Stimulated activated CD8-positive, alpha-beta memory T cell treated with anti-CD3 and anti-CD28 coated beads, Interleukin-7, amount 100 ng/mL, for 48 hours (primary cell): ENCODE results near the gene IRF5.
"Not testable (repeated sequence)": the region's sequence is repeated elsewhere in the genome, so short reads cannot be mapped to it uniquely, and the experiment has no call there.

Source experiments
- DNase-seq, 2 donors: peaks; one replicate each; pipeline ENCODE4 v3.0.0-alpha.2; 2020; ENCODE audit warnings: low read depth in 1 of 2; ENCODE audit errors: extremely low read depth in 1 of 2

The IRF5 gene

DNA sequence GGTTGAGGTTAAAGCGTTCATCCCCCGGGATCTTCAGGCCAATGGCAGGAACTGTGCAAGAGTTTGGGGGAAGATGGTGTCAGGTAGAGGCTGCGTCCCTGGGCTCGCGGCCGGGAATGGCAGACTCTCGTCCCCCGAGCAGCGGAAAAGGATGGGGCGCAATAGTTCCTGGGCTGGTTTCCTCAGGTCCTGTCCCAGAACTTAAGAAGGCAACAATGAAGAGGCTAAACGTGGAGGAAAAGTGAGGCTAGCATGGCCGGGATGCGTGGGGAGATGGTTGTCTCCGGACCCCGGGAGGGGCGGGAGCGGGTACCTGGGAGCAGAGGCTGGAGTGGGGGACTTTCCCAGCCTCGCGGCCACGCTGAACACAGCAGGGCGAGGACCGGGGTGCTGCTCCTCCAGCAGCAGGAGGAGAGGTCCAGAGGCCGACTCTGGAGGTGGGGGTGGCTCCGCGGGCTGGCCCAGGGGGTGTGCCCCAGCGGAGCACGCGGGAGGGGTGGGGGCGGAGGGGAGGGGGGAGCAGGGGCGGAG lies 882 bp downstream of the IRF5 start:
- DNase-seq = no peak

DNA sequence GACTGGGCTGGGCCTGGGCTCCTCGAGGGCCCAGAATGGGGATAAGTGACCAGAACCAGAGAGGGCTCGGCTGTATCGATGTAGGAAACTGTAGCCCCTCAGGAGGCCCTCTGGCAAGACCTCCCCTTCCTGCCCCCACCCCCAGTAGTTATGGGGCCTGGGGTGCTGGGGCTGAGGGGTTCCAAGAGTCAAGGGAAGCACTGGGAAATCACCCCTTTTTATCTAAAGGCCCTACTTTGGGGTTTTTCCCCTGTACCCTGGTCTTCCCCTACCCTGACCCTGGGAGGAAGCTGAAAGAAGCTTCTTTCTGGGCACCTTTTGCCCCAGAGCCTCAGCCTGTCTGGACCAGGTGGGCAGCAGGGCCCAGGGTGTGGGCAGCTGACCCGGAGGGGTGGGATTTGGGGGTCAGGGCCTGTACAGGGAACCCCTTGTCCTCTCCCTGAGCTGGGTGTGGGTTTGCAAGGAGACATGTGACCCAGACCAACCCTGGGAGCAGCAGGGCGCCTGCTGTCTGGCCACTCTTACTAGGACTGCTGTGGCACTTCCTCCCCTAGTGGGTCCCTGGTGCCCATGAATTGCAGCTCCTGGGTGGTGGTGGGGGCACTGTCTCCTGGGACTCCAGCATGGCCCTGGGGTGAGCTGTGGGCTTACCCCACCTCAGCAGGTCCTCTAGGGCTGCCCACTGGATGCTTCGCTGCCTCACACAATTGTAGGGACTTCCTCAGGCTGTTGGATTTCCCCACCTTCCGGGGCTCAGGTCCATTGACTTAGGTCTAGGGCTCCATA lies 1.5 kb downstream of the IRF5 start:
- no peak for DNase-seq

DNA sequence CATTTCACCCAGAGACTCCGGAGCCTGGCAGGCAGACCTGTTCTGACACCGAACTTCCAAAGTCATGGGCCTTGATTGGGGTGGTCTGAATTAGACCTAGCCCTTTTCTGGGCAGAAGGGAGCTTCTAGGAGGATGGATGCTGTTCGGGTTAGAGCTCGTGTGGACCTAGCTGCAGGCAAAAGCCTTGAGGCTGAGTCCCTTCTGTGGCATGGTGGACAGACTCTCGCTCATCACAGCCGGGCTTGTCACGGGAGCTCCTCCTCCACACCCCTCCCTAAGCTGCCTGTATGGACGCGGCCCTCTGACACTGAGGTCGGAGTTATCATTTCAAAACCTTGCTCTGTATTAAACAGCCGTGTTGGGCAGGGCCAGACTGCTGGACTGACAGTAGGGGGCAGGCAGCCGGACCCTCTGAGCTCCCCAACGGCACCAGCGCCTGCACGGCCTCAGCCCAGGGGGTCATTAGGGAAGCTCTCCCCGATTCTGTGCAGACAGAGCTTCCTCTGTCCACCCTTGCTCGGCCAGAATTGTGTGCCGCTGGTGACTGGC lies 2.2 kb downstream of the IRF5 start:
- no peak for DNase-seq

DNA sequence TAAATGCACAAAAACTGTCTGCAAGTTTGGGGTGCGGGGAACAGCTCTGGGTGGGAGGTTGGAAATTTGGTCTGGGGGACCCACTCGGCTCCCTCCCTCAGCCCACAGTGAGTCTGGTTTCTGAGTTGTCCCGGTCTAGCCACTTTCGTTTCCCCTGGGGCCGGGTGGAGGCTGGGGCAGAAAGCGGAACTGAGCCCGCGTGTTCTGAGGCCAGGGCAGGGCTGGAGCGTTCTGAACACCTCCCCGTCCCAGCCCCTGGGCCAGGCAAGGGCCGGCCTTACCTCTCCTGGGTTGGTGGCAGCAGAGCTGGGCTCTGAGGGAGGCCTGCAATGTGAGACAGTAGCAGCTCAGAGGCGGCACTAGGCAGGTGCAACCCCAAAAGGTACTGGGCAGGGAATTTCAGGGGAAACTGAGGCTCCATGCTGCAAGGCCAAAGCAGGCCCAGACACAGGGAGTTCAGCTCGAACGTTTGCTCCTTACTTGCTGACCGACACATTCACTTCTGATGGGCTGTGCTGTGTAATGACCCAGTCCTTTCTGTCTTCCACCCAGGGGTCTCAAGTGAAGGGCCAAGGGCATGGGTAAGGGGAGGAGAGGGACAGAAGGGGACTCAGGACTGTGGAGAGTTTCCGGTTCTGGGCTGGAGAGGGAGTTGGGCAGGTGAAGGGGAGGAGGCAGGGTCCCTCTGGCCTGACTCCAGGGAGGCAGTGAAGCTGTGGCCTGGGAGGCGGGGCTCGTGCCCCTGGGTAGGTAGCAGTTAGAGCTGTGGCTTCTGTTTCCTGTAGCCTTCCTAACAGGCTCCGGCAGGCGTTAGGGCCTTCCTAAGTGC lies 3.0 kb downstream of the IRF5 start:
- DNase-seq = no peak

DNA sequence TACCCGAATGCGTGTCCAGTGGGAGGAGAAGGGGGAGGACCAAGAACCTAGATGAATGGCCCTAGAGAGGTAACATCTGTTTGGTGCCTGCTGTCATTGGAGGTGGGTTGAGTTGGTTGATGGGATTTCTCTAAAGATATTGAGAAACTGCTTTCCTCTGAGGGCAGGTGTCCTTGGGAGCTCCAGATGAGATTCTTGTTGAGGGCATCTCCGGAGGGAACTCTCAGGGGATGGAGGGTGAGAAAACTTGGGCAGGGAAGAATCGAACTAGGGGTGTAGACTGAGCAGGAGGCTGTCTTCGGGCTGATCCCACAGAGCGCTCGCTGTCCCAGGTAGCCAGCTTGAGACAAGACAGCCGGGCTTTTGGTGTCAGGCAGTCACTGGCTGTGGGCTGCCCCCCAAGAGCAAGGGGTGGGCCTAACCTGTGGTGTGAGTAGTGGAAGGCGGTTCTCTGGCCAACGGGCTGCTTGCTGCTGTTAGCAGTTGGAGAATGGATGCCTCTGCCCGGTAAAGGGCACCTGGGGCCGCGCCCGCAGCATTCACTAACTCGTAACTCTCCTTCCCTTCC lies 3.7 kb downstream of the IRF5 start:
- DNase-seq = no peak

DNA sequence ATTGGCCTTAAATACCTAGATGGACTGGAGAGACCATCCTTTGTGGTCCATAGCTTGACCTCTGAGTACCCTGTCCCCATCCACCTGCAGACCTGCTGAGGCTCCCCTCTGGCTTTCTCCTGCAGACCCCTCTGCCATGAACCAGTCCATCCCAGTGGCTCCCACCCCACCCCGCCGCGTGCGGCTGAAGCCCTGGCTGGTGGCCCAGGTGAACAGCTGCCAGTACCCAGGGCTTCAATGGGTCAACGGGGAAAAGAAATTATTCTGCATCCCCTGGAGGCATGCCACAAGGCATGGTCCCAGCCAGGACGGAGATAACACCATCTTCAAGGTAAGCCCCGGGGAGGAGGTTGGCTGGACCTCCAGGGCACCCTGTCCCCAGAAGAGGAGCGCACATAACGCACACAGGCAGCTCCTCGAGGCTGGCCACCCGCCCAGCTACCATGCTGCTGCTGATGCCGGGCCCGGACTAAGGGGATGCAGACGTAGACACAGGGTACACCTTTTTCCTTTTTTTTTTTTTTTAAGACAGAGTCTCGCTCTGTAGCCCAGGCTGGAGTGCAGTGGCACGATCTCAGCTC lies 4.3 kb downstream of the IRF5 start:
- no peak for DNase-seq

DNA sequence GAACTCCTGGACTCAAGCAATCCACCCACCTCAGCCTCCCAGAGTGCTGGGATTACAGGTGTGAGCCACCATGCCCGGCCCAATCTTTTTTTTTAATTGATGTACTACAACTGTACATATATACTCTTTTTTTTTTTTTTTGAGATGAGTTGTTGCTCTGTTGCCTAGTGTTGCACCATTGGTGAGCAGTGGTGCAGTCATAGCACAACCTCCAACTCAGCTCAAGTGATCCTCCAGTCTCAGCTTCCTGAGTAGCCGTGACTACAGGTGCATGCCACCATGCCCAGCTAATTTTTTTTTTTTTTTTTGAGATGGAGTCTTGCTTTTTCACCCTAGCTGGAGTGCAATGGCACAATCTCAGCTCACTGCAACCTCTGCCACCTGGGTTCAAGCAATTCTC lies 5.5 kb downstream of the IRF5 start:
- not testable (repeated sequence) for DNase-seq

DNA sequence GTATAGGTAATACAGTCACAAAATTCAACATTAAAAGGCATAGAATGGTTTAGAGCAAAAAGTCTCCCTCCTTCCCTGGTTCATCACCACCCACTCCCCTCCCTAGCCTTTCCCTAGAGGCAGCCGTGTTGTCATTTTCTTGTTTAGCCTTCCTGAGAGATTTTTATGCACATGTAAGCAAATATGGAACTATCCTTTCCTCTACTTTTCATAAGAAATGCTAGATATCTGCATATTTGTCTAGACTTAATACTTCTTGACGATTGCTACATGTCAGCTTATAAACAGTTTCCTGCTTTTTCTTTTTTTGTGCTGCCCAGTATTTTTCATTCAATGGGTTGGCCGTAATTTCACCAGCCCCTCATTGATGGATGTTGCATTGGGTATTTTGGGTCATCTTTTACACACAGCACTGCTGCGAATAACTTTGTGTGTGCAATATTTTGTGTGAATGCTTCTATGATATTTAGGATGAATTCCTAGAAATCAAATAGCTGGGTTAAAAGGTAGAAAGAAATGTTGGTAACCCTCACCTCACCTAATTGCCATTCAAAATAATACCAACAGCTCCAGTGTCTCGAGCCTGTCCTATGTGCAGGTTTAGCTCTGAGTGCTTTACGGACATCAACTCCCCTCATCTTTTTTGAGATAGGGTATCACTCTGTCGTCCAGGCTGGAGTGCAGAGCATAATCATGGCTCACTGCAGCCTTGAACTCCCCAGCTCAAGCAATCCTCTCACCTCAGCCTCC lies 6.9 kb downstream of the IRF5 start:
- DNase-seq = no peak

DNA sequence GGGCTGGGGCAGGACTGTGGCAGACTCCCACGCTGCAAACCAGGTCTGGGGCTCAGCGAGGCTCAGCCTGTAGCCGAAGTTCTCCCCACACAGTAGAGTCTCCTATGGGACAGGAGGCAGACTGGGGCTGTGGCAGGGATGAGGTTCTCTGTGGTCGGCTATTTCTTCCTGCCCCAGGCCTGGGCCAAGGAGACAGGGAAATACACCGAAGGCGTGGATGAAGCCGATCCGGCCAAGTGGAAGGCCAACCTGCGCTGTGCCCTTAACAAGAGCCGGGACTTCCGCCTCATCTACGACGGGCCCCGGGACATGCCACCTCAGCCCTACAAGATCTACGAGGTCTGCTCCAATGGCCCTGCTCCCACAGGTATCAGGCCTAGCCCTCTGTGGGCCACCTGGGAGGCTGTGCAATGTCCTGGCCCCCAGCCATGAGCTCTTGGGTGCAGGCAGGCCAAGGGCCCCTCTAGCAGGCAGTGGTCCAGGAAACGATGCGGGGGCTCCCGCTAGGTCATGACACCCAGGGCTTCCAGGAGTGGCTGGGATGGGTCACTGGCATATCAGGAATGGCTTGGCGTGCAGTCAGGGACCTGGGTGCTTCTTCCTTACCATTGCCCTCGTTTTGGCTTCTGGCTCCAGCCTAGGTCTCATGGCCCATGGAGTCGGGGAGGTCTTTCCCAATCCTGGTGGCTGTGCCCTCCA lies 8.1 kb downstream of the IRF5 start:
- DNase-seq = no peak

DNA sequence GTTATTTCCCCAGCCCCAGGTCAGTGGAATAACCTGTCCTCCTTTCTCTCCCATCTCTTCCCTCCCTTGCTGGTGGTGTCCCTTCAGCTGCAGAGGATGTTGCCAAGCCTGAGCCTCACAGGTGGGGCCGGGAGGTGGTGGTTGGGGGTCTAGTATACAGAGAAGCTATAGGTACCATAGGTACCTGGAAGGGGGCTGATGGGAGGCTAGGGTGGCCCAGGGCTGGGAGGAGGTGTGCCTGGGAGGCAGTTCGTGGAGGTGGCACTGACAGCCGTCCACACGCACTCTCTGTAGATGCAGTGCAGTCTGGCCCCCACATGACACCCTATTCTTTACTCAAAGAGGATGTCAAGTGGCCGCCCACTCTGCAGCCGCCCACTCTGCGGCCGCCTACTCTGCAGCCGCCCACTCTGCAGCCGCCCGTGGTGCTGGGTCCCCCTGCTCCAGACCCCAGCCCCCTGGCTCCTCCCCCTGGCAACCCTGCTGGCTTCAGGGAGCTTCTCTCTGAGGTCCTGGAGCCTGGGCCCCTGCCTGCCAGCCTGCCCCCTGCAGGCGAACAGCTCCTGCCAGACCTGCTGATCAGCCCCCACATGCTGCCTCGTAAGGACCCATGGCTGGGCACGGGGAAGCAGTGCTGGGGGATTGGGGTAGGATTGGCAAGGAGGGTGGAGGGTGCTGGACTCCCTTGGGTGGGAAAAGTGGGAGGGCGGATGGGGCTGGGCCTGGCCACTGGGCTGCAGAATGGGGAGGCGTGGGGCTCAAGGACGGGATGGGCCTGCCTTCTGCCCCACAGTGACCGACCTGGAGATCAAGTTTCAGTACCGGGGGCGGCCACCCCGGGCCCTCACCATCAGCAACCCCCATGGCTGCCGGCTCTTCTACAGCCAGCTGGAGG lies 9.5 kb downstream of the IRF5 start:
- no peak for DNase-seq

DNA sequence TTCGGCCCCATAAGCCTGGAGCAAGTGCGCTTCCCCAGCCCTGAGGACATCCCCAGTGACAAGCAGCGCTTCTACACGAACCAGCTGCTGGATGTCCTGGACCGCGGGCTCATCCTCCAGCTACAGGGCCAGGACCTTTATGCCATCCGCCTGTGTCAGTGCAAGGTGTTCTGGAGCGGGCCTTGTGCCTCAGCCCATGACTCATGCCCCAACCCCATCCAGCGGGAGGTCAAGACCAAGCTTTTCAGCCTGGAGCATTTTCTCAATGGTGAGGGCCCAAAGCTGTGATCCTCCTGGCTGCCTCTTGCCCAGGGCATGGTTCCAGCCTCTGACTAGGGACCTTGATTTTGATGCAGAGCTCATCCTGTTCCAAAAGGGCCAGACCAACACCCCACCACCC lies 10.1 kb downstream of the IRF5 start:
- DNase-seq = no peak

DNA sequence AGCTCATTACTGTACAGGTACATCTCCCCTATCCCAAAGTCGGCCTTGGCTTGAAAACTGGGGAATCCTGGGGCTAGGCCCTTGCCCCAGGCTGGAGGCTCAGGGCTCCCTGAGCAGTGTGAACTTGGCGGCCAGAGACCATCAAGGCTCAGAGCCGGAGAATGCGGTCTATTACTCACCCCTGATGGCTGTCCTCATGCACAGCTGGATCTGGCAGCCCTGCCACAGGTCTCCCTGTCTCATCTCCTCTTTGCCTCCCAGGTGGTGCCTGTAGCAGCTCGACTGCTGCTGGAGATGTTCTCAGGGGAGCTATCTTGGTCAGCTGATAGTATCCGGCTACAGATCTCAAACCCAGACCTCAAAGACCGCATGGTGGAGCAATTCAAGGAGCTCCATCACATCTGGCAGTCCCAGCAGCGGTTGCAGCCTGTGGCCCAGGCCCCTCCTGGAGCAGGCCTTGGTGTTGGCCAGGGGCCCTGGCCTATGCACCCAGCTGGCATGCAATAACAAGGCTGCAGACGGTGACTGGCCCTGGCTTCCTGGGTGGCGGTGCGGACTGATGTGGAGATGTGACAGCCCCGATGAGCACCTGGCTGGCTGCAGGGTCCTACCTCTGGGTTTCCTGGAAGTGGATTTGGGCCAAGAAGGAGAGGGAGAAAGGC lies 10.7 kb downstream of the IRF5 start:
- no peak for DNase-seq

DNA sequence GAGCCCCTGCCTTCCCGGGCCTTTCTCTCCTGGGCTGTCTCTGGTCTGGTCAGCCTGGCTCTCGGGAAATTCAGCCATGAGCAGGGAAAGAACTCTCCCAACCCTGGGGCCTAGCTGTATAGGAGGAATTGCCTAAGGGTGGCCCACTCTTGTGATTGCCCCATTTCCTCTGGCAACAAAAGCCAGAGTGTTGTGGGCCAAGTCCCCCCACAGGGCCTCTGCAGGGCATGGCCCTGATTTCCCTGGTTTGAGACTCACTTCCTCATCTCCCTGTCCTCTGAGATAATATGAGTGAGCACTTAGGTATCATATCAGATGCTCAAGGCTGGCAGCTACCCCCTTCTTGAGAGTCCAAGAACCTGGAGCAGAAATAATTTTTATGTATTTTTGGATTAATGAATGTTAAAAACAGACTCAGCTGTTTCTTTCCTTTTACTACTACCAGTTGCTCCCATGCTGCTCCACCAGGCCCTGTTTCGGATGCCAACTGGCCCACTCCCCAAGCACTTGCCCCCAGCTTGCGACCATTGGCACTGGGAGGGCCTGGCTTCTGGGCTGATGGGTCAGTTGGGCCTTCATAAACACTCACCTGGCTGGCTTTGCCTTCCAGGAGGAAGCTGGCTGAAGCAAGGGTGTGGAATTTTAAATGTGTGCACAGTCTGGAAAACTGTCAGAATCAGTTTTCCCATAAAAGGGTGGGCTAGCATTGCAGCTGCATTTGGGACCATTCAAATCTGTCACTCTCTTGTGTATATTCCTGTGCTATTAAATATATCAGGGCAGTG lies 11.4 kb downstream of the IRF5 start:
- DNase-seq = no peak

DNA sequence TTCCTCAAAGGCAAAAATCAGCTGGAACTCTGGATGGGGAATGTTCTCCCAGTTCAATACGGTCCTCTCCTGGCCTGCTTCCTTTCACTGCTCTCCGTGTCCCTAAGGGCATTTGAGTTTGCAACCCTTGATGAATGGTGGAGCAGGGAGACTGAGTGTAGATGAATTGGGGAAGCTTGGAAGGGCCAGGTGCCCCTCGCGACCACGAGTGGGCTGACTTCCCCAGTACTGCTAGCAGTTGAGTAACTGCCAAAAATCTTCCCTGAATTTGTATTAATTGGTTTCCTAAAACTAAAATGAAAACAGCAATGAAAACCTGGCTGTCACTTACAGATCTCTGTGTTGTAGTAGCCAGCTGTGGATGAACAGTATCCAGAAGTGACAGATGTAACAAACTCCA lies 13.6 kb downstream of the IRF5 start:
- DNase-seq = no peak

DNA sequence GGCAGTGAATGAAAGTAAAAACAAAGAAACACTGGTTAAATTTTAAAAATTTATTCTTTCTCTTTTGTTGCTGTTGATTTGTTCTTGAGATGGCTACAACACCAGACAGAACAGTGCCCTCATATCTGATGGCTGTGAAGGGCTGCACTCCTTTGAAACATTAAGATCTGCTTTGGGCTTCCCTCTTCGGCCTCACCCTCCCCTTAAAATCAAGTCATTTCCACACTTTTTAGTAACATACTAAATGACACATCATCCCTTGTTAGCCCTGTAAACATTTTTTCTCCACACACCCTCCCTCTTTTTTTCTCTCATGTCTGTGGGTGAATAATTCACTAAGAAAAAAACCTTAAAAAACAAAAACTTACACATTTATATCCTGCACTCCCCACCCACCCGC lies 16.4 kb downstream of the IRF5 start:
- DNase-seq = no peak

DNA sequence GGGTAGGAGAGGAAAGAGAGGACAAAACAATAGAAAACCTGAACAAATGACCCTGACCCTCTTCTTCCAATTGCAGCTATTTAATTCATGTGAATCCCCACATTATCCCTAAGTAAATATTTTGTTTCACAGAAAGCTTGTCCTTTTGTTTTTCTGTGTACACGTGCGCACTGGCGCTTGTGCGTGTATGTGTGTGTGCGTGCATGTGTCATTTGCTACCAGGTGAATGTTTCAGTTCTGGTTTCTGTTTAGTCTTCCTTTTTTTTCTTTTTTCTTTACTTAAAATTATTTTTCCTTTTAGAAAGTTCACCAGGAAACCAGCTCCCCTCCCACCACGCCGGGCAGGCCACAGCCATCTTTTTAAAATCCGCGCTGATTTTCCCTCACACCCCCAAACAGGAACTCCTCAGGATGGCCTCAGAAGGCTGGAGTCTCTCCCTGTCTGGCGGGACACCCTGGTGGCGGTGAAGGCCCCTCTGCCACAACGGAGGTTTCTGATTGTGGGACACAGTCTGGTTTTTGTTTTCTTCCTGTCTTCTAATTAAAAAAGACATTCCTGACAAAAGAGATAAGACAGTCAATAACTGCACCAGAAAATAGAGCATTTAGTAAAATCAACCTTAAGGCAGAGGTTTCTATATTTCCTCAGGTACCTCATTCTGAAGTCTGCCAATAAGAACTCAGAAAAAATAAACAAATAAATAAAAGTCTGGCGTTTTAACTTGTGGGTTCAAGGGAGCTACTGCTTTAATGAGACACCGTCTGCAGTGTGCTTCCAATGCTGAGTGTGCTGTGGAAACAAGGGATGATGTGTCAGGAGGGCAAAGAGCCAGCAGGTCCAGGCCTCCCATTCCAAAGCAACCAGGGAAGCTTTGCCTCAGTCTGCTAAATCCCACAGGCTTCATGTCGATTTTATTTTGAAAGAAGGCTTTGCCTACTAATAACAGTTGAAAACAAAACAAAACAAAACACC lies 17.4 kb downstream of the IRF5 start:
- DNase-seq = no peak
